Stimulated activated CD8-positive, alpha-beta memory T cell treated with anti-CD3 and anti-CD28 coated beads, Interleukin-4, amount 100 ng/mL, for 4 hours (primary cell): ENCODE data around the gene ZBP1.

Source experiments
- DNase-seq, 2 donors: peaks; one replicate each; pipeline ENCODE4 v3.0.0-alpha.2; 2020; ENCODE audit warnings: low read depth in 2 of 2, low spot score in 1 of 2

ZBP1 gene

DNA sequence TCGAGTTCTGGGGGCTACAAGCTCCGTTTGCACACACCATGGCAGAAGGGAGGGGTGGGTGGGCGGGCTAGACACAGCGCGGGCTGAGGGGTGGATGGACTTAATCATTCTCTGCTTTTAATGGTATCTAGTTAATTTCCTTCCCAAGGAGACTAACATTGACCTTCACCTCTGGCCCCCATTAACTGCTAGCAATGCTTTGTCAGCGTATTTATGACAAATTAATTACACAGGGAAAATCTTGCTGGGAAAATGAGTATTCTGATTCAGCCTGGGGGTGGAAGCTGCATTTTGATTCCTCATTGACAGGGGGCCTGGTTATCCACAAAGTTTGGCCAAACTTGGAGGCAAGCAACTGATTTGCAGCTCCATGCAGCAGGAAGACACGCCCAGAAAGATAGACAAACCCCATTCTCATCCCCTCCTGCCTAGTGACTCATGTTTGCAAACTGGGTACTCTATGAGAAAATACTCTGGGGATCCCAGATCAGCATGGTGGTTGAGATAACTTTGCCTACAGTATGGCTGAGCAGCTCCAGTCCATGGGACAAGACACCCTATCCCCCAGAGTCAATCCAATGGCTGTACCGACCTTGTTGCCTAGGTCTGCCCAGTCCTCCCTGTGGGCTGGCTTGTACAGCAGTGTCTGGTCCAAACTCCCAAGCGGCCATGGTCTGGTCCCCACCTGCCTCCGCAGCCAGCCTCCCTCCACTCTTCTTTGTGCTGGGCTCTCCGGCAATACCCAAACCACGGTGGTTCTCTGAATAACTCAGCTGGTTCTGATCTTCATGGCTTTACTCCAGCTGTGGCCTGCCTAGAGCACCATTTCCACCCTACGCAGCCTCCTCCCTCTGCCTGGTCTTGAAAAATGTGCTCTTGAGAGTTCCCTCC, 19.7 kb downstream of the ZBP1 start:
- no peak for DNase-seq

DNA sequence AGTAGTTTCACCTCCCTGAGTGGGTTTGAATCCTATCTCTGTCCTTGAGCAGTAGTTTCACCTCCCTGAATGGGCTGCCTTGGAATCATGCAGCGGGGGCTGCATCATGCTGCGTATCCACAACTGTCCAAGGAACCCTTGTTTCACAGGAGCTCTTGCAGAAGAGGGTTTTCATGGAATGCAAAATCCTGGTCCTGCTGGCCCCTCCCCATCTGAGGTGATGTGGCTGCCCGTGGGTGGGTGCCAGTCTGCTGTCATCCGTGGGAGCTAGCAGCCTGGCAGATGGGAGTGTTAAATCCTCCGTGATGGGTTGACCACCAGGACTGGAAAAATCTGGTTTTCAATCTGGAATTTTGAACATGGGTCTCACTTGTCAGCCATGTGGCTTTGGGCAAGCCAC, 21.7 kb downstream of the ZBP1 start:
- DNase-seq, result no peak

DNA sequence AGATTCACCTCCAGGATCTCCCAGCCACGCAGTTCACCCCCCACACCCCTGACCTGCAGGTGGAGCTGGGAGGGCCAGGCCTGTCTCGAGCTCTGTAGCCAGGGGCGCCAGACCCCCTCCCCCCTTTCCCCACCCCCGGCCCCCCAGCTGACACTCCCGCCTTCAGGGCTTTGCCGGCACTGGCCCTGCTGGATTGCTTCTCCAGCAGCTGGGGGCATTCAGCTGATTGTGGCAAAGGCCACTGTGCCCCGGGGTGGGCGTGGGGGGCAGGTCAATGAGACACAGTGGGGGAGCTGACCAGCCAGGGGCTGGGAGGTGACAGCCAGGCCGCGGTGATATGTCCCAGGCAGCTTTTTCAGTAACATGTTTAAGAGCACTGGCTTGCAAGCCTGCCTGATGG, 22.2 kb downstream of the ZBP1 start:
- no peak for DNase-seq

DNA sequence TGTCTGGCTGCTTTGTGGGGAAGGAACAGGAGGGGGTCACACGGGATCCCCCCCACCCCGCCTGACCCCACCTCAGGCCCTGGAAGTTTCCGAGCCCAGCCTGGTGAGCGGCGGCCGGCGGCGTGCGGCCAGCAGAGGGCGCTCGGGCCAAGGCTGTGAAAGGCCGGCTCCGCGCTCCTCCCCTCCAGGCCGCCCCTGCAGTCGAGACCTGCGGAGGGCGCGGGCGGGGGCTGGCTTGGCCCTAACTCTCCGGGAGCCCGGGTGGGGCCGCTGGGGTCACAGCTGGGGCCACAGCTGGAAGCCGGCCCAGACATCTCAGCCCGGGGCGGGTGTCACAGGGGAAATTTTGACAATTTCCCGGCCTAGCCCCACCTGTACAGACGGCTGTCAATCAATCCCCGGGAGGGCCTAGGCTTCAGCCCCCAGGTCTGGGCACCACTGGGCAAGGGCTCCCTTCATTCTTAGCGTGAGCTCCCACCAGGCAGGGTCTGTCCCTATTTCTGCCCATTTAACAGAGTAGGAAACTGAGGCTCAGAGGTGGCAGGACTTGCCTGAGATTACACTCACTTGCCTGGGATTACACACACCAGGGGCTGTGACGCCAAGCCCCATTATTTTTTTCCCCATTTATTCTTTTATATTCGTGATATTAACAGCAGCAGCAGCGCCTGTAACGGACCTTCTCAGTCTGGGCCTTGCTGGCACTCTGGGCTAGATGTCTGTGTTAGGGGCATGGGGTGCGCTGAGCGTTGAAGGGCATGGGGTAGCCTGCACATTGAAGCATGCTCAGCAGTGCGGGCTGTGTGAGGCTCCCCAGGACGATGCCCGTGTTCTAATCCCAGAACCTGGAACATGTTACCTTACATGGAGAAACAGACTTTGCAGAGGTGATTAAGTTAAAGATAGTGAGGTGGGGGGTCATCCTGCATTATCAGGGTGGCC, 23.0 kb downstream of the ZBP1 start:
- peak; percentile 46 to 55 for DNase-seq

DNA sequence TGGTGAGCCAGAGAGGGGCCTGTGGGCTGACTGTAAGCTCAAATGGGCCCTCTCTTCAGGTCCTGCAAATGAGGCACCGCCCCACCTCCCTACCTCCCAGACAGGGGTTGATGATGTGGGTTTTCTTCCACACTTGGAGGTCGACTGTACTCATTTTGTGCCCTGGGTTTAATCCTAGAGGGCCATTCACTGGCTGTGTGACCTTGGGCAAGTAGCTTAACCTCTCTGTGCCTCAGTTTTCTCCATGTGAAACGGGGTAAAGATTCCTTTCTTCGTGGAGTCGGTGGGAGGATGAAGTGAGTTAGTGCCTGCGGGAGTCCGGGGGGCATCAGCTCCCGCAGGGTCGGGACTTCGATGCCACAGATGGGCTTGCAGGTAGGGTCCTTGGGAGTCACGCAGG, 23.9 kb downstream of the ZBP1 start:
- DNase-seq, result no peak

DNA sequence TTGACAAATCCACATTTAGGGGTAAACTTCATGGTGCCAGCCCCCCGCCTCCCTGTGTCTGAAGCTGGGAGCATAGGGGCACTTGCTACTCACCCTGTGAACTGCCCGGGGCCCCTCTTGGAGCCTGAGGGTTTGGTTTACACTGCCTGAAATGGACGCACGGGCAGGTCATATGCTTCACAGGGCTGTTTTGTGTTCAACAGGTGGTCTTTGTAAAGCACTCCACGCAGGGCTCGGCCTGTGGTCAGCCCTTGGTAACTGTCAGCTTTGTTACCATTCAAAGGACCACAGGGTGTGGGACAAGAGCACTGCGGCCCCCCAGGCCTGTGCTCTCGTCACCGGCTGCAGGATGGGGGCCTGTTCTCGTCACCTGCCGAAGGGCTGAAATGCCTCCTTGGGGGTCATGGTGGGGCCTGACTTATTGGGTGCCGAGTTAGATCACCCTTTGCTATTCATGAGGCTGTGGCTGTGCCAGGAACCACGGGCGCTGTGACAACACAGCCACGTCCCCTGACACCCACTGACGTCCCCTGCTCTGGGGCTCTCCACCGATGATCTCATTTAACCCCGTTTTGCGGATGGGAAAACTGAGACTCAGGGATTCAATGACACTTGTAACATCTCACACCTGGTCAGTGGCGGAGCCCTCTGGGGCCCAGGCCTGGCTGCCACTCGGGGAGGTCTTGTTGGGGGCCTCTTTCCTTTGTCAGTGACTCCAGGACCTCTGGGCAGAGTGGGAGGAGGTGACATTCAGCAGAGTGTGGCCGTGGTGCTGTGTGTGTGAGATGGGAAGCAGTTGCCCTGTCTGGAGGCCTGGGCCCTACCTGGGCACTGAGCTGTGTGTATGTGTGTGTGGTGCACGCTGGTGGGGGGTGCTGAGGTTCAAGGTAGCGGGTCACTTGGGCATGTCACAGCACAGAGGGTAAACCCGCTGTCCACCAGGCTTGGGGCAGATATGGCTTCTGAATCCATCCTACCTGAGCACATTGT, 24.9 kb downstream of the ZBP1 start:
- no peak for DNase-seq

DNA sequence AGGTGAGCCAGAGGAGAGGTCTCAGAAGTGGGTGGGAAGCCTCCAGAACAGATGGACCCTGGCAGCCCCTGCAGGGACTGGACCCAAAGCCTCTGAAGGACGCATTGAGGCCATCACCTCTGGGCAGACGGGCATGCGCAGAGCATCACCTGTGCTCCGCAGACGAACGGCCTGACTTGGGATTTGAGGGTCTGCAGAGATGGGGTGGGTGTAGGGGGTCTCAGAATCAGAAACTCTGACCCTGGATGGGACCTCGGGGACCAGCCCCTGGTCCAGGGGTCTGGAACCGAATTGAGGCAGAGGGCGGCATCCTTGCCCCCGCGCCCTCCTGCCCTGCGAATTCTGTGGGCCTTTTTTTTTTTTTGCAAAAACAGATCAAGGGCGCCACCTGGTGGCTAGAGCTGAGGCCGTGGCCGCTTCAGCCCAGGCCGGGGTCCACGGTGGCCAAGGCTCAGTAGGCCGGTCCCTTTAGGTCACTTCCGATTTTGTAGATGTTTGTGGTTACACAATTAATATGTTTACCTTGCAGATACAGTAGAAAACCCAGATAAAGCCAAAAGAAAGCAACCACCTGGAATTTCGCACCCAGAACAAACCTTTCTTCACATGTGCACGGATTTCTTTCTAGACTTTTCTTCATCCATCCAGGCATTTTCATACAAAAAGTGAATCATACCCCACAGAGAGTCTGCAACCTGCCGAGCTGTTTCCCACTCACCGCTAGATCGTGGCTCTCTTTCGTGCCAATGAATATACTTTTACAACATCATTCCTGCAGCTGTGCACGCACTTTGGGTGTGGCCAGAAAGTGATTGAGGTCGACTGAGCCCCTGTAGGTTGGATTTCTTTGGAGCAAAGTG, 25.9 kb downstream of the ZBP1 start:
- peak in 1 of 2 donors; percentile 25 for DNase-seq

DNA sequence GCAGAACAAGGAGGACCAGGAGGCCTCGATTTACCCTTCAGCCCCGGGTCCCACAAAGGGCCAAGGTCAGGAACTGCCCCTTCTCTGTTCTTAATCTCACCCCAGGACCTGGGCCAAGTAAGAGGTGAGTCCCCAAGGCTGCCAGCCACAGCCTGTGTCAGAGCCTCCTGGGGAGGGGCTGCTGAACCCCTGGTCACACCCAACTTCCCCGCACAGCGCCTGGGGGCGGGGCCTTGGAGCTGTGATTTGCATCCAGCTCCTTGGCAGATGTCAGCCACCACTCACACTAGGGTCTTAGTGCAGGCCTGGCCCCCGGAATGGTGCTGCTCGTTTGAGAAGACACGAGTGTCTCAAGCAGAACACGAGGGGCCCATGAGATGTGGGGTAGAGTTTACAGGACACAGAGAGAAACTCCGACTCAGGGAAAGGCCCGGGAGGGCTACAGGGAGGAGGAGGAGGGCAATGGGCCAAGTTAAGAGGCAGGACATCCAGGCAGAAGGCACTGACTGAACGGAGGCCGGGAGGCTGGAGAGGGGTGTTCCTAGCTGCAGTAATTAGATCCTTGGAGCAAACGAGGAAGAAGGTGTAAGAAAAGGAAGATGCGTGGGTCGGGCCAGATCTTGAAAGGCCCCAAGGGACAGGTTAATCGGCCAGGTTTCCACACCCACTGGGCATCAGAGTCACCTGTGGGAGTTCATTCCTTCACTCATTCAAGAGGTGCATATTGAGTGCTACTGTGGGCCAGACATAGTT, 26.9 kb downstream of the ZBP1 start:
- no peak for DNase-seq

DNA sequence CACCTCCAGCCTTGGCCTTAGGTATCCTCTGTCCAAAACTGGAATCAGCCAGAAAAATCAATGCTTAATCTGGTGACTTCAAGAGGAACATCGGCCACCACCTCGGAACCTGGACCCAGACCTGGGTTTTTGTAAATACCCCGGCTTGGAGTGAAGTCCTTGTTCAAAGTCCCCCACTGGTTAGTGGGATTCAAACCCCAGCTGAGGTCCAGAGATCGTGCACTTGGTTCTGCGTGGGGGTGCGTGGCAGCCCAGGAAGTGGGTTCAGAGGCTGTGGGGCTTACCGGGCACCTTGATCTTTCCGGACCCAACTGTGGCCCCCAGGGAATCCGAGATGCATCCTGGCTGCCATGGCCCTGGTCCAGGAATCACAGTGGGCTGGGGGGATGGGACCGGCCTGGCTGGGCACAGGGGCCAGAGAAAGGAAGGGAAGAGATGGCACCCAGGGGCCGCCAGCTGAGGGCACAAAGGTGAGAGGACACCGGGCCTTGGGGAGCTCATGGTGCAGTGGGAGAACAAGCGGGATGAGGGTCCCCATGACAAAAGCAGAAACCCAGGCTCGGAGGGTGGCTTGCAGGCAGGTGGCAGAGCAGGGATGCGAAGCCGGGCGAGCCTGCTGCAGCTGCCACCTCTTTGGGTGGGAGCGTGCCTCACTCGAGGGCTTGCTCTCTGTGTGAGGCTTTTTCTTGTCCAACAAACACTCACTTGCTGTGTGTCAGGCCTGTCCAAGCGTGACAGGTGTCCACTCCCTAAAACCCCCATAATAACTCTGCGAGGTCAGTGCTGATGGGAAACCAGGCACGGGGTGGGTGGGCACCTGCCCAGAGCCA, 27.7 kb downstream of the ZBP1 start:
- DNase-seq, result no peak

DNA sequence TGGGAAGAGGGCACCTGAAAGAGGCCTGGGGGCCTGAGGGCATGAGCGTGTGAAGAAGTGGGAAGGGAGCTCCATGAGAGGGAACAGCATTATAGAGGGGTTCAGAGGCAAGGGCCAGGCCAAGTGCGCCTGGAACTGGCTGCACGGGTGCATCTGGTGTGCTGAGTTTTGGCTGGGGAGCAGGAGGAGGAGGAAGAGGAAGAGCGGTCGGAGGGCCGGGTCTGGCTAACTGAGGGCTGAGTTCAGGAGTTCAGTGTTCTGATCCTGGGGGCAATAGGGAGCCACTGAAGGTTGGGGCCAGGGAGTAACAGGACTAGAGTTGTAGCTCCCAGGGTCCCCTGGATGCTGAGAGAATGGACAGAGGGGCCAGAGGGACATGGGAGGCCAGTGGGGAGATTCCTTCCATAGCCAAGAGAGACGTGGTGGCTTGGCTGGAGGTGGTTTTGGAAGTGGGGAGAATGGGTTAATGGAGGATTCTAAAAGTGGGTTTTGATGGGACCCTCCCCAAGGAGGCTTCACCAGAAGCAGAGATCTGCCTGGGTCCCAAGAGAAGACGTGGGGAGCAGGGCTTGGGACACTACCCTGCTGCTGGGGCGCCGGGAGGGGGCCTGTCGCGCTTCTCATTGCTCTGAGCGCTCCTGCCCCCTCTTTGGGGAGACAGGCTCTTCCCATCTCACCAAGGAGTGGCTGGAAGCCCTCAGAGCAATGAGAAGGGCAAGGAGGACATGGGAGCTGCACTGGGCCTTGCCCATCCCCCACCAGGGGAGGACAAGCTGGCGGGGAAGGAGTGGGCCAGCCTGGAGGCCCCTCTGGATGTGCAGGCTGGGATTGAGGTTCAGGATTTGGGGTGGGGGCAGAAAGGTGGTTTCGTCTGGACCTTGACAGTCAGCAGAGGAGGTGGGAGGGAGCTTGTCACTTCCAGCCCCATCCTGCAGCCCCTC, 28.7 kb downstream of the ZBP1 start:
- DNase-seq, result no peak

DNA sequence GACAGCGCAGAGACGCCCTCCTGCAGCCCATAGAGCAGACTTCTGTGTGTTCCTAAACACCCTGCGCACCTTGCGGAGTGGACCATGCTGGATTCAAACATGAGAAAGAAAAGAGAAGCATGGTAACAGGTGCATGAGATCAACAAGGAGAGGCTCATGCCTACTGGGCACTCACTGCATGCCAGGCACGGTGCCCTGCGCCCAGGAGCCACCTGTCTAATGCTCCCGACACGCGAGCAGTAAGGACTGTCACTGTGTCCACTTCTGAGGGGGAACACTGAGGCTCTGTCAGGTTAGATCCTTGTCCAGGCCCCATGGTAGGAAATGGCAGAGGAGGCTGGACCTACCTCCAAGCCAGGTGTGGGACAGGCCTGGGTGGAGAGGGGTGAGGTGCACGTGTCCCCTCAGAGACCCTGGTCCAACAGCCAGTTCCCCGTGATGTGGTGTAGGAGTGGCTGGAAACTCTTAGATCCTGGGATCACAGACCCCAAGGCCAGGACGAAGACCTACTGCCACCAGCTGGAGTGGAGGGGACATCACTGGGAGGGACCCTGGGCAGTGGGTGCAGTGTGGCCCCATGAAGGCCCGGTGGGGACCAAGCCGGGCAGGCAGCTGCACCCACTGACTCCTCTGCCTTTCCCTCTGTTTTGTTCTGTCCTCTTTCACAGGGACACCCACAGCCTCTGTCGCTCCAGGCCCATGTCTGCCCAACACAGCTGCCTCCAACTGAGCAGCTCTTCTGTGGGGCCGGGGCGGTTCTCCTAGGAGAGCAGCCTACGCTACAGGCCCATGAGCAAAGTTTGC, 29.5 kb downstream of the ZBP1 start:
- no peak for DNase-seq

DNA sequence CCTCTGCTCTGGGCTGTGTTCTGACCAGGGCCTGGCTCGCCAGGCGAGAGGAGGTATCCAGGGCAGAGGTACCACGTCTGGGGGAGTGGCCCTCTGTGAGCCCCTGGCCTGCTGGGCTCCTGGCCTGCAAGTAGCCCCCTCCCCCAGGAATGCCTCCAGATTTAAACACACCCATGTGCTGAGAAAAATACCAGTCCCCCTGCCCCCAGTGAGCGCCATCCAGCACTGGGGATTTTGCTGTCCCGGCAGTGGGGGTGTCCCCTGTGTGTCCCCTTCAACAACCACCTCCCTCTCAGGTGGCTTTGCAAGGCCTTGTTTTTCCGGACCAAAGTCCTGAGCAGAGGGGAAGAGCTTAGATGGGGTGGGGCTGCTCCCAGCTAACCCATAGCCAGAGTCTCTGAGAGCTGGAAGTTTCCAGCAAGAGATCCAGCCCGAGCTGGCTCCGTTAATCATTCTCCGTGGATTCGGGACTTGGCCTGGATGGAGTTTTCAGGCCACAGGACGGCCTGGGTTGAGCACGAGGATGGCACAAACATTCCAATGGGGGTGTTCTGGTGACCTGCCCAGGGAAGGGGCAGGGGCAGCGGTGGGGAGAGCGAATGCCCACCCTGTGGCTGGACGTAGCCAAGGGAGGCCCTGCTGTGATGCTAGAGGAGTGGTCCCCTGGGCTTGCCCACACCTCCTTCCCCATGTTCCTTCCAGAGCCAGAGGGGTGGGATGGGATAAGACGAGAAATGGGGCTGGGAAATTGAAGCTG, 30.3 kb downstream of the ZBP1 start:
- DNase-seq, result no peak

DNA sequence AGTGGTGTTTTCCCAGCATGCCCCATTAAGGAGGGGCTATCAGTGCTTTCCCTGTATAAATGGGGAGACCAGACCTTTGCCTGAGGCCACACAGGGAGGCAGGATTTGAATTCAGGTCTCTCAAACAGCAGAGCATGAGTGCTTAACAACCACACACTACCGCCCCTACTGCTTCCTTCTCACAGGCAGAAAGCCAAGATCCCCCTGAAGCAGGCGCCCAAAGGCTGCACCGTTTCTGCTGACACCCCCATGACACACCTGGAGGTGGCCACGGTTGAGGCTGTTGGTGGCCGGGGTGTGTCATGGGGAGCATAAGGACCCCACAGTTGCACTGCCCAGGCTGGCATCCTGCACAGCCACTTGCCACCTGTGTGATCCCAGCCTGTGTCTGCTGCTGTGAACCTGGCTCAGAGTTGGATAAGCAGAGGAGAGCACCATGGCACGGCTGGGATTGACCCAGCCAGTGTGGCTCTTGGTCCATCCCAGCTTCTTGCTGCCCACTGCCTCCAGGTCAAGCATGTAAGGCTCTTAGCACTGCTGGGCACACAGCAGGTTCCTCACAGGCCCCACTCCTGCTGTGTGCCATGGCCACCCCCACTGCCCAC, 31.0 kb downstream of the ZBP1 start:
- DNase-seq, result no peak

DNA sequence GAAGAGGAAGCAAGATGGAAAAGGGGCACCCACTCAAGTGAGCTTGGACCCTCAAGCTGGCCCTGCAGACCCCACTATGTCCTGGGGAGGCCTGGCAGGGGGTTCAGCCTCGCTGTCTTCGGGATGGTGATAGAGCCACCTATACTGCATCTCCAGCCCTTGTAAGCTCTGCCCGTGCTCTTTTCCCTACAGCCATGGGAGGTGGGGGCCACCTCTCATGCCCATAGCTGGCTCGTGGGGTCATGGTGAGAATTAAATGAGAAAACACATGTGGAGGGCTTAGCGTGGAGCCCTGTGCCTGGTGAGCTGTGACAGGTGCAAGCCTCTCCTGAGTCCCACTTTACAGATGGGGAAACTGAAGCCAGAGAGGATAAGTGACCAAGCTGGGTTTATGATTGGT, 31.6 kb downstream of the ZBP1 start:
- DNase-seq, result no peak

DNA sequence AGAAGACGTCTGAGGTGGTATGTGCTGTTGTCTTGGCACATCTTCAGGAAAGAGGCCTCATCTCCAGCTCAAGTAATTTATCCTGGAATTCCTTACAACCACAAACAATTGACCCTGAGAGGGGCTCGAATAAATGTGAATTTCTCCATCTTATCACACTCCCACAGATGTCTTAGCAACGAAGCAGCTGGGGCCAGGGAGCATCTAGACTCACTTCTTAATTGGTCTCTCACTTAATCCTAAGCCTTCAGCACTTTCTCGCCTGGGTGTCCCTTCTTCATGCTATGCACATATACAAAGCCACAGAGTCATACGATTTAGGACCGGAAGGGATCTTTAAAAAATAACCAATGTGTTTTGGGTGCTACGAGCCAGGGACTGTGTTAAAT, 32.2 kb downstream of the ZBP1 start:
- DNase-seq, result no peak
